Lower leg skin (tissue), 3 donors: ENCODE measurements around the gene SPACA7.

Experiments
- POLR2A ChIP-seq, 2 donors: fragments of 450-650 bp; IDR thresholded peaks; one replicate each; pipeline ENCODE4 v1.6.1; 2016 to 2017; ENCODE audit warnings: antibody characterized with exemption in 2 of 2, mild to moderate bottlenecking in 1 of 2, moderate library complexity in 1 of 2
- TF ChIP-seq, protein P1 (sequence below), 3 donors: fragments of 450-650 bp; IDR thresholded peaks; one replicate each; pipeline ENCODE4 v1.5.1; 2016; ENCODE audit warnings: antibody characterized with exemption in 3 of 3, mild to moderate bottlenecking in 3 of 3, moderate library complexity in 2 of 3

DNA sequence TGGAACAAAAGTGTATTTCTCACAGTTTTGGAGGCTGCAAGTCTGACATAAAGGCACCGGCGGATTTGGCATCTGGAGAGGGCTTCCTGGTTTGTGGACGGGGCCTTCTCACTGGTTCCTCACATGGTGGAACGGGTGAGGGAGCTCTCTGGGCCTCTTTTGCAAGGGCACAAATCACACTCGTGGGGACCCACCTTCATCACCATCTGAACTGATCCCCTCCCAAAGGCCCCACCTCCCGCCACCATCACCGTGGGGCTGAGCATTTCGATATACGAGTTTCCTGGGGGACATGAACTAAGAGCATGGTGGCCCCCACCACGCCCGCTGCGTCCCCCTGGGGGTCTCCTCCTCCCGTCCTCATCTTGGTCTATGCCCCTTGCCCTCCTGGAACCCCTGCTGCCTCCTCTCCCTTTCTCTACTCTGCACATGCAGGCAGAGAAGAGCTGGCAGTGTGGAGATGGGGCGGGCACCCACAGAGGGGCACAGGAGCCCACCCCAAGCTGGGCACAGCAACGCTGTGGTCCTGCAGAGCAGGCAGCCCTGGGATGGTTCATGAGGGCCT, 20.8 kb upstream of the SPACA7 start:
- TF ChIP-seq, protein P1, sequence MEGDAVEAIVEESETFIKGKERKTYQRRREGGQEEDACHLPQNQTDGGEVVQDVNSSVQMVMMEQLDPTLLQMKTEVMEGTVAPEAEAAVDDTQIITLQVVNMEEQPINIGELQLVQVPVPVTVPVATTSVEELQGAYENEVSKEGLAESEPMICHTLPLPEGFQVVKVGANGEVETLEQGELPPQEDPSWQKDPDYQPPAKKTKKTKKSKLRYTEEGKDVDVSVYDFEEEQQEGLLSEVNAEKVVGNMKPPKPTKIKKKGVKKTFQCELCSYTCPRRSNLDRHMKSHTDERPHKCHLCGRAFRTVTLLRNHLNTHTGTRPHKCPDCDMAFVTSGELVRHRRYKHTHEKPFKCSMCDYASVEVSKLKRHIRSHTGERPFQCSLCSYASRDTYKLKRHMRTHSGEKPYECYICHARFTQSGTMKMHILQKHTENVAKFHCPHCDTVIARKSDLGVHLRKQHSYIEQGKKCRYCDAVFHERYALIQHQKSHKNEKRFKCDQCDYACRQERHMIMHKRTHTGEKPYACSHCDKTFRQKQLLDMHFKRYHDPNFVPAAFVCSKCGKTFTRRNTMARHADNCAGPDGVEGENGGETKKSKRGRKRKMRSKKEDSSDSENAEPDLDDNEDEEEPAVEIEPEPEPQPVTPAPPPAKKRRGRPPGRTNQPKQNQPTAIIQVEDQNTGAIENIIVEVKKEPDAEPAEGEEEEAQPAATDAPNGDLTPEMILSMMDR (IDR thresholded peaks at IDR 0.05), result no peak
- no peak for TF ChIP-seq POLR2A (IDR thresholded peaks at IDR 0.05)
